Endothelial cell of umbilical vein (primary cell): ENCODE data around the gene USP46.

Source experiments
- GATA2 ChIP-seq: IDR thresholded peaks from 2 replicates; pipeline ENCODE4 v1.7.0; 2011; ENCODE audit warnings: low read depth, mild to moderate bottlenecking, moderate library complexity, mixed read lengths, low read length; ENCODE audit not compliant: insufficient read length, insufficient read depth
- TF ChIP-seq, protein P1 (sequence below), 2 donors: IDR thresholded peaks; 1 replicate in 1 of 2; 2 replicates in 1 of 2; pipeline ENCODE4 v1.5.1; 2011; ENCODE audit warnings: low read length in 2 of 2, mild to moderate bottlenecking in 2 of 2, moderate library complexity in 2 of 2, control low read depth in 1 of 2, inconsistent platforms in 1 of 2, low read depth in 1 of 2; ENCODE audit not compliant: insufficient read depth in 1 of 2; ENCODE audit errors: extremely low read depth in 1 of 2

DNA sequence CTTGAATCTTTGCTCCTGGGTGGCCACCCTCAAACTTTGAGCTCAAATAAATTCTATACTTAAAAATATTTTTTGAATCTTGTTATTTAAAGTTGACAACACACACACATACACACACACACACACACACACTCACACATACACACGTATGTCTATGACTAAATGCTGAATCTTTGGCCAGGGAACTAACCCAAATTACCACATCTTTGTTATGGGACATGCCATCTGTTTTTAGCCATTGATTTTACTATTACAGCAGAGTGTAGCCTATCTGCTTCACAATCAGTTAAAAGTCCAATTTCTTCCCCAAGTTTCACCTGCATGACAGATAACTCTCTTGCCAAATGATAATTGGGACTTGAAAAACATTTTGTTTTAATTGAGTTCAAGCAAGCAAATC, 45.0 kb upstream of the USP46 start:
- TF ChIP-seq, protein P1, sequence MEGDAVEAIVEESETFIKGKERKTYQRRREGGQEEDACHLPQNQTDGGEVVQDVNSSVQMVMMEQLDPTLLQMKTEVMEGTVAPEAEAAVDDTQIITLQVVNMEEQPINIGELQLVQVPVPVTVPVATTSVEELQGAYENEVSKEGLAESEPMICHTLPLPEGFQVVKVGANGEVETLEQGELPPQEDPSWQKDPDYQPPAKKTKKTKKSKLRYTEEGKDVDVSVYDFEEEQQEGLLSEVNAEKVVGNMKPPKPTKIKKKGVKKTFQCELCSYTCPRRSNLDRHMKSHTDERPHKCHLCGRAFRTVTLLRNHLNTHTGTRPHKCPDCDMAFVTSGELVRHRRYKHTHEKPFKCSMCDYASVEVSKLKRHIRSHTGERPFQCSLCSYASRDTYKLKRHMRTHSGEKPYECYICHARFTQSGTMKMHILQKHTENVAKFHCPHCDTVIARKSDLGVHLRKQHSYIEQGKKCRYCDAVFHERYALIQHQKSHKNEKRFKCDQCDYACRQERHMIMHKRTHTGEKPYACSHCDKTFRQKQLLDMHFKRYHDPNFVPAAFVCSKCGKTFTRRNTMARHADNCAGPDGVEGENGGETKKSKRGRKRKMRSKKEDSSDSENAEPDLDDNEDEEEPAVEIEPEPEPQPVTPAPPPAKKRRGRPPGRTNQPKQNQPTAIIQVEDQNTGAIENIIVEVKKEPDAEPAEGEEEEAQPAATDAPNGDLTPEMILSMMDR (IDR thresholded peaks at IDR 0.05; ENCODE audit: extremely low read depth in 1 of 2, insufficient read depth in 1 of 2, low read depth in 1 of 2, low read length in 2 of 2): no peak
- TF ChIP-seq GATA2: no peak
